ENCODE results near the gene HPS6. TPM values are rescaled to one million over a fixed set of nuclear protein-coding genes. Genes with fewer than 3 reads are reported as not detected.

HPS6 gene
- total RNA-seq, 1 experiment from 2014 or later = 18.7 TPM

DNA sequence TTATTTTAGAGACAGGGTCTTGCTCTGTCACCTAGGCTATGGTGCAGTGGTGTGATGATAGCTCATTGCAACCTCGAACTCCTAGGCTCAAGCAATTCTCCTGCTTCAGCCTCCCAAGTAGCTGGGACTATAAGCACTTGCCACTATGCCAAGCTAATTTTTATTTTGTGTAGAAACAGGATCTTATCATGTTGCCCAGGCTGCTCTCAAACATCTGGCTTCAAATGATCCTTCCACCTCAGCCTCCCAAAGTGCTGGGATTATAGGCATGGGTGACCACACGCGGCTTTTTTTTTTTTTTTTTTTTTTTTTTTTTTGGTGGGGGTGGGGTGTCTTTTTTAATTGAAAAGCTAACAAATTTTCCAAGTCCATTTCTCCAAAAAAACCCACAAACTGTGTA is 18.4 kb downstream of the HPS6 start:
- no CpG with 5 or more reads among the region's 3 CpGs for WGBS (ENCODE audit: extremely low coverage, insufficient read length, low lambda C conversion rate)
- no peaks in the 10 kb centered on the region for H3K9me3 Mint-ChIP-seq
- H3K27me3 ChIP-seq (ENCODE audit: insufficient read depth, low read length) = no peaks in the 10 kb centered on the region
- H3K4me1 ChIP-seq (ENCODE audit: insufficient read depth, low read length) = no peaks in the 10 kb centered on the region
- no peaks in the 10 kb centered on the region for H4K20me1 ChIP-seq (ENCODE audit: control insufficient read depth, insufficient read depth, insufficient read length)
- H2BK15ac ChIP-seq (ENCODE audit: low read depth, low read length) = no peak overlapping the region
- no peak overlapping the region for H3K27ac Mint-ChIP-seq
- H3K27me3 Mint-ChIP-seq (ENCODE audit: low read depth) = peaks cover 4% of the 10 kb centered on the region
- no peak overlapping the region for H2BK12ac ChIP-seq (ENCODE audit: insufficient read length, low read depth, low read length)
- no peak overlapping the region for H2BK20ac ChIP-seq (ENCODE audit: low read depth, low read length, poor library complexity, severe bottlenecking)
- no peak overlapping the region for H4K5ac ChIP-seq (ENCODE audit: insufficient read length, low read depth, low read length)
- H3K56ac ChIP-seq (ENCODE audit: insufficient read length, low read depth, low read length) = no peak overlapping the region
- H3K9ac ChIP-seq (ENCODE audit: extremely low read depth, insufficient read length, low read length) = no peak overlapping the region
- no peak overlapping the region for H3K4me3 Mint-ChIP-seq
- H2AK5ac ChIP-seq (ENCODE audit: insufficient read length, low read length) = no peak overlapping the region
- H2BK5ac ChIP-seq (ENCODE audit: insufficient read length, low read length) = no peak overlapping the region
- TF ChIP-seq, protein P1, sequence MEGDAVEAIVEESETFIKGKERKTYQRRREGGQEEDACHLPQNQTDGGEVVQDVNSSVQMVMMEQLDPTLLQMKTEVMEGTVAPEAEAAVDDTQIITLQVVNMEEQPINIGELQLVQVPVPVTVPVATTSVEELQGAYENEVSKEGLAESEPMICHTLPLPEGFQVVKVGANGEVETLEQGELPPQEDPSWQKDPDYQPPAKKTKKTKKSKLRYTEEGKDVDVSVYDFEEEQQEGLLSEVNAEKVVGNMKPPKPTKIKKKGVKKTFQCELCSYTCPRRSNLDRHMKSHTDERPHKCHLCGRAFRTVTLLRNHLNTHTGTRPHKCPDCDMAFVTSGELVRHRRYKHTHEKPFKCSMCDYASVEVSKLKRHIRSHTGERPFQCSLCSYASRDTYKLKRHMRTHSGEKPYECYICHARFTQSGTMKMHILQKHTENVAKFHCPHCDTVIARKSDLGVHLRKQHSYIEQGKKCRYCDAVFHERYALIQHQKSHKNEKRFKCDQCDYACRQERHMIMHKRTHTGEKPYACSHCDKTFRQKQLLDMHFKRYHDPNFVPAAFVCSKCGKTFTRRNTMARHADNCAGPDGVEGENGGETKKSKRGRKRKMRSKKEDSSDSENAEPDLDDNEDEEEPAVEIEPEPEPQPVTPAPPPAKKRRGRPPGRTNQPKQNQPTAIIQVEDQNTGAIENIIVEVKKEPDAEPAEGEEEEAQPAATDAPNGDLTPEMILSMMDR (conservative IDR thresholded peaks at IDR 0.05) = no peak
- no peak for DNase-seq
- H3K23me2 ChIP-seq (ENCODE audit: insufficient read length, low read depth, low read length, poor library complexity, severe bottlenecking) = no peaks in the 10 kb centered on the region
- no peaks in the 10 kb centered on the region for H3K9me3 ChIP-seq (ENCODE audit: control insufficient read depth, low read depth, low read length)
- no peak overlapping the region for H3K18ac ChIP-seq (ENCODE audit: insufficient read length, low read depth, low read length)
- H3K27ac ChIP-seq (ENCODE audit: insufficient read length, low read depth, low read length) = no peak overlapping the region
- no peaks in the 10 kb centered on the region for H3K79me2 ChIP-seq (ENCODE audit: insufficient read depth, low read length)
- no peak overlapping the region for H3K14ac ChIP-seq (ENCODE audit: insufficient read depth, low read length)
- H4K91ac ChIP-seq (ENCODE audit: insufficient read length, low read depth, low read length) = no peak overlapping the region
- no peak overlapping the region for H3K4ac ChIP-seq (ENCODE audit: low read depth, low read length)
- no peaks in the 10 kb centered on the region for H3K79me1 ChIP-seq (ENCODE audit: insufficient read depth, low read depth, low read length, poor library complexity, severe bottlenecking)
- H3T11ph ChIP-seq (ENCODE audit: low read length) = no peak overlapping the region
- H2AFZ ChIP-seq (ENCODE audit: low read length) = no peak overlapping the region
- no peak overlapping the region for H2BK120ac ChIP-seq (ENCODE audit: low read depth, low read length, poor library complexity, severe bottlenecking)
- no peak overlapping the region for H4K8ac ChIP-seq (replicated peaks; ENCODE audit: insufficient read length, low read depth, low read length)
- H3K36me3 Mint-ChIP-seq (ENCODE audit: insufficient read depth in 1 of 3, low read depth in 3 of 3) = peaks cover 0 to 1% (median 0%) of the 10 kb centered on the region in 3 experiments; a peak in 2 of 7 replicates
- no peaks in the 10 kb centered on the region for H3K4me1 Mint-ChIP-seq
- no peak overlapping the region for H3K4me2 ChIP-seq (ENCODE audit: insufficient read depth, insufficient read length, low read length)
- no peak overlapping the region for H3K23ac ChIP-seq (ENCODE audit: insufficient read length, low read depth, low read length)
